GM23248 (cell line): ENCODE measurements around the gene SIGMAR1.

Source experiments
- EZH2 ChIP-seq: fragments of 200-600 bp; sonication (generic); IDR thresholded peaks from 2 replicates; pipeline ENCODE4 v1.6.1; 2018; ENCODE audit warnings: antibody characterized with exemption, mild to moderate bottlenecking; ENCODE audit not compliant: insufficient read depth, poor library complexity, severe bottlenecking
- EZH2phosphoT487 ChIP-seq: fragments of 200-600 bp; sonication (generic); IDR thresholded peaks from 2 replicates; pipeline ENCODE4 v1.6.1; 2018; ENCODE audit warnings: antibody characterized with exemption, moderate library complexity, mild to moderate bottlenecking, low read depth; ENCODE audit not compliant: insufficient read depth

GRCh38 chr9:34601937-34602573, 35.5 kb downstream of the SIGMAR1 start:
- TF ChIP-seq EZH2, result no peak
- no peak for TF ChIP-seq EZH2phosphoT487
